DOHH2 (cell line): ENCODE data around the gene PHB1.

ENCODE experiments used
- H3F3A ChIP-seq: fragments of 200-600 bp; sonication (generic), shearing (Covaris generic); 2 replicates; pipeline ENCODE4 v1.6.0; 2016; ENCODE audit warnings: antibody characterized with exemption, mild to moderate bottlenecking; ENCODE audit not compliant: control insufficient read depth, insufficient read depth
- H3K27ac ChIP-seq: fragments of 200-600 bp; sonication (generic); 2 replicates; pipeline ENCODE4 v1.5.1; 2014; ENCODE audit warnings: low read depth, mild to moderate bottlenecking, low read length, moderate library complexity
- H3K27me3 ChIP-seq: fragments of 200-600 bp; sonication (generic); 2 replicates; pipeline ENCODE4 v1.6.1; 2014; ENCODE audit warnings: mild to moderate bottlenecking, low read length, mixed read lengths; ENCODE audit not compliant: control insufficient read depth
- H3K36me3 ChIP-seq: fragments of 200-600 bp; sonication (generic); 2 replicates; pipeline ENCODE4 v1.6.1; 2014; ENCODE audit warnings: mild to moderate bottlenecking, low read length, moderate library complexity, mixed read lengths; ENCODE audit not compliant: control insufficient read depth
- H3K4me1 ChIP-seq: fragments of 200-600 bp; sonication (generic); 2 replicates; pipeline ENCODE4 v1.6.1; 2014; ENCODE audit warnings: mild to moderate bottlenecking, low read length, mixed read lengths; ENCODE audit not compliant: control insufficient read depth
- H3K4me2 ChIP-seq: fragments of 200-600 bp; sonication (generic); 2 replicates; pipeline ENCODE4 v1.6.0; 2014; ENCODE audit warnings: mild to moderate bottlenecking, low read length, moderate library complexity
- H3K4me3 ChIP-seq: fragments of 200-600 bp; sonication (generic); 2 replicates; pipeline ENCODE4 v1.5.1; 2014; ENCODE audit warnings: mild to moderate bottlenecking, low read length, mixed read lengths
- H3K79me2 ChIP-seq: fragments of 200-600 bp; sonication (generic); 2 replicates; pipeline ENCODE4 v1.6.1; 2014; ENCODE audit warnings: mild to moderate bottlenecking, low read length, mixed read lengths; ENCODE audit not compliant: control insufficient read depth
- H3K9me2 ChIP-seq: fragments of 200-600 bp; sonication (generic); replicated peaks from 2 replicates; pipeline ENCODE4 v1.6.1; 2014; ENCODE audit warnings: mild to moderate bottlenecking, low read length, mixed read lengths; ENCODE audit not compliant: control insufficient read depth
- H3K9me3 ChIP-seq: fragments of 200-600 bp; sonication (generic); 2 replicates; pipeline ENCODE4 v1.6.1; 2014; ENCODE audit warnings: antibody characterized with exemption, low read length, mixed read lengths; ENCODE audit not compliant: control insufficient read depth, insufficient read depth
- H4K20me1 ChIP-seq: fragments of 200-600 bp; sonication (generic); 2 replicates; pipeline ENCODE4 v1.6.0; 2014; ENCODE audit warnings: low read depth, mild to moderate bottlenecking, antibody characterized with exemption, low read length, moderate library complexity; ENCODE audit not compliant: control insufficient read depth, insufficient read depth
- CTCF ChIP-seq: fragments of 200-600 bp; sonication (generic); IDR thresholded peaks from one replicate; pipeline ENCODE4 v1.5.1; 2014; ENCODE audit warnings: antibody characterized with exemption, mild to moderate bottlenecking, low read depth, low read length; ENCODE audit not compliant: poor library complexity, severe bottlenecking
- EZH2phosphoT487 ChIP-seq: fragments of 200-600 bp; sonication (generic); IDR thresholded peaks from 2 replicates; pipeline ENCODE4 v1.6.1; 2017; ENCODE audit warnings: borderline replicate concordance, mild to moderate bottlenecking, antibody characterized with exemption, low read length, moderate library complexity, mixed read lengths

Gene PHB1

GRCh38 chr17:49435671-49436029 lies 21.0 kb upstream of the PHB1 start:
- no peaks in the 10 kb centered on the region for H3F3A ChIP-seq
- H4K20me1 ChIP-seq, result no peaks in the 10 kb centered on the region
- H3K36me3 ChIP-seq, result no peaks in the 10 kb centered on the region
- H3K4me2 ChIP-seq, result no peak overlapping the region
- H3K9me2 ChIP-seq, result no peaks in the 10 kb centered on the region
- H3K4me1 ChIP-seq, result peaks cover 16% of the 10 kb centered on the region
- no peaks in the 10 kb centered on the region for H3K9me3 ChIP-seq
- no peak overlapping the region for H3K4me3 ChIP-seq
- TF ChIP-seq CTCF, result no peak
- TF ChIP-seq EZH2phosphoT487, result no peak
- H3K27me3 ChIP-seq, result peaks cover 31% of the 10 kb centered on the region
- no peak overlapping the region for H3K27ac ChIP-seq
- H3K79me2 ChIP-seq, result no peaks in the 10 kb centered on the region

DNA sequence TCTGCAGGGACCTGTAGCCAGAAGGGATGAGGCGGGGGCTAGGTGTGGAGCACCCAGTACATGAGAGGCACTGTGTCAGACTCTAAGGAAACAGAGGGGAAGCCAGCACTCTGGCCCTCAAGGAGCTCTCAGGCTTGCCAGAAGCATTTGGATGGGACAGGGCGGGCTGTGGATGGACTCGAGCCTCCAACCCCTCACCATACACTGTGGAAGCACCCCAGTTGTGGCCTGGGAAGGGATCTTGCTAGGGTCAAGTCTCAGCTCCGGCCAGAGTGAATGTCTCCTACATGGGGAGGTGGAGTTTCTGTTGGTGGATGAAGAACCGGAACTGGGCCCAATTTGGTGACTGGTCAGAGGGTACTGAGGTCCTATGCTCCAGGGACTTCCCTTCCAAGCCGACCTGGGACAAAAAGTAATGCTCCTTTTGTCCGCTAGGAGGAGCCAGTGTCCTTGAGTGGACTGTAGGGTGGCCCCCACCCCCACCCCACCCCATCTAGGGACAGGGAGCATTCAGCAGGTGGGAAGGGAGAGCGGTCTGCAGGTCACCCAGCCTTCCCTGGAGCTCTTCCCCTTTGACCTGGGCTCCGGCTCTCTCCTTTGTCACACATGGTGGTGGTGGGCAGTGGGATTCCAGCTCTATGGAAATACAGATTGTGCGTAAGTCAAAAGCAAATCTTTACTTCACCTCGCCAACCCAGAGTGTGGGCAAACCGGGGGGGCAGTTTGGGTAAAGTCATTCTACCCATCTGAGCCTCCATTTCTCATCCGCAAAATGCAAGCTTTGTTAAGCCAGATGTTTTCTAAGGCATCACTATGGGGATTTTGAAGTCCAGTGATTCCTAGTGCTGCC lies 20.4 kb upstream of the PHB1 start:
- Histone ChIP-seq H4K20me1 (no peaks in the 10 kb centered on the region), H3K9me3 (no peaks in the 10 kb centered on the region), H3K4me2 (no peak overlapping the region), H3K27me3 (peaks cover 31% of the 10 kb centered on the region), H3K4me3 (no peak overlapping the region), H3K79me2 (no peaks in the 10 kb centered on the region), H3K27ac (no peak overlapping the region), H3F3A (no peaks in the 10 kb centered on the region), H3K4me1 (peaks cover 16% of the 10 kb centered on the region), H3K36me3 (no peaks in the 10 kb centered on the region), H3K9me2 (no peaks in the 10 kb centered on the region)
- TF ChIP-seq CTCF (peak; percentile 73), EZH2phosphoT487 (no peak)

- H3K79me2 ChIP-seq, result no peaks in the 10 kb centered on the region
- H3K27me3 ChIP-seq, result peaks cover 25% of the 10 kb centered on the region
- TF ChIP-seq CTCF, result no peak
- TF ChIP-seq EZH2phosphoT487, result no peak
- no peaks in the 10 kb centered on the region for H3K36me3 ChIP-seq
- no peaks in the 10 kb centered on the region for H3K9me2 ChIP-seq
- no peaks in the 10 kb centered on the region for H3F3A ChIP-seq
- H3K4me3 ChIP-seq, result no peak overlapping the region
- H3K27ac ChIP-seq, result no peak overlapping the region
- H4K20me1 ChIP-seq, result no peaks in the 10 kb centered on the region
- peaks cover under 1% of the 10 kb centered on the region; the same call in 1 of the 2 replicates for H3K4me1 ChIP-seq
- H3K4me2 ChIP-seq, result no peak overlapping the region
- H3K9me3 ChIP-seq, result no peaks in the 10 kb centered on the region
Observed at GRCh38 chr17:49433000-49433694, 18.5 kb upstream of the PHB1 start.
